CD4-positive, alpha-beta T cell (primary cell): ENCODE measurements around the gene PNKD. TPM values are rescaled to one million over a fixed set of nuclear protein-coding genes. Genes with fewer than 3 reads are reported as not detected.

ENCODE experiments used
- ATAC-seq: fragments of 200-7000 bp; cut with Tn5 transposase; one replicate; pipeline ENCODE4 v1.10.0; 2022; ENCODE audit warnings: mild to moderate bottlenecking; ENCODE audit not compliant: poor library complexity
- CTCF ChIA-PET: fragments of 350-600 bp; sonication (Branson Sonifier 250); formaldehyde crosslinking; loops from one replicate; lab custom pipeline; 2021; ENCODE audit warnings: antibody characterized with exemption, inconsistent platforms; lab: Charles Lee
- POLR2A ChIA-PET: fragments of 350-600 bp; sonication (Branson Sonifier 250); formaldehyde crosslinking; loops from one replicate; lab custom pipeline; 2021; ENCODE audit warnings: antibody characterized with exemption, inconsistent platforms; lab: Charles Lee
- DNase-seq, 14 experiments: peaks; one replicate each; pipeline ENCODE4 v3.0.0-alpha.2; 2013 to 2020; ENCODE audit warnings: mixed read lengths in 2 of 14
- H3K27ac ChIP-seq, 2 donors: one replicate each; pipeline versions ENCODE4 v1.5.1 to v1.7.0; 2013; ENCODE audit warnings: low read length in 2 of 2, low read depth in 1 of 2, mild to moderate bottlenecking in 1 of 2
- H3K27me3 ChIP-seq, 2 experiments: 1 replicate in 1 of 2; 2 replicates in 1 of 2; pipeline versions ENCODE4 v1.6.1 to v1.7.0; 2013; ENCODE audit warnings: low read length in 2 of 2, control low read depth in 1 of 2, mild to moderate bottlenecking in 1 of 2, moderate library complexity in 1 of 2; ENCODE audit not compliant: insufficient read depth in 2 of 2, control insufficient read depth in 1 of 2
- H3K36me3 ChIP-seq: one replicate; pipeline ENCODE4 v1.6.1; 2013; ENCODE audit warnings: low read length, control low read depth; ENCODE audit not compliant: insufficient read depth
- H3K4me1 ChIP-seq: one replicate; pipeline ENCODE4 v1.6.1; 2013; ENCODE audit warnings: low read length, control low read depth; ENCODE audit not compliant: insufficient read depth
- H3K4me3 ChIP-seq: one replicate; pipeline ENCODE4 v1.5.1; 2013; ENCODE audit warnings: mild to moderate bottlenecking, low read length, moderate library complexity
- H3K9me3 ChIP-seq, 2 experiments: 1 replicate in 1 of 2; 2 replicates in 1 of 2; pipeline versions ENCODE4 v1.6.1 to v1.7.0; 2013; ENCODE audit warnings: low read length in 2 of 2, mild to moderate bottlenecking in 2 of 2, control low read depth in 1 of 2, moderate library complexity in 1 of 2; ENCODE audit not compliant: control insufficient read depth in 1 of 2, insufficient read depth in 1 of 2
- H3K27ac Mint-ChIP-seq: one replicate; pipeline ENCODE4 v1.8.0; 2020; ENCODE audit warnings: mixed read lengths
- H3K27me3 Mint-ChIP-seq: one replicate; pipeline ENCODE4 v1.8.0; 2021; ENCODE audit warnings: mixed read lengths
- H3K36me3 Mint-ChIP-seq: one replicate; pipeline ENCODE4 v1.8.0; 2021; ENCODE audit warnings: low read depth, mixed read lengths
- H3K4me1 Mint-ChIP-seq: one replicate; pipeline ENCODE4 v1.8.0; 2021; ENCODE audit warnings: low read depth, mixed read lengths
- H3K4me3 Mint-ChIP-seq: one replicate; pipeline ENCODE4 v1.8.0; 2020; ENCODE audit warnings: mild to moderate bottlenecking, mixed read lengths
- H3K9me3 Mint-ChIP-seq: one replicate; pipeline ENCODE4 v1.8.0; 2020; ENCODE audit warnings: mixed read lengths
- intact Hi-C, 2 experiments: fragments of 100-400 bp; cut with DNase I in 1 of 2; cut with micrococcal nuclease in 1 of 2; formaldehyde crosslinking; loops; one replicate each; pipeline versions ENCODE4 v1.15.1 to v1.9.0; 2023 to 2025; cut with DNase I, micrococcal nuclease
- total RNA-seq, 174 experiments: library from RNA in 2 of 174; stranded (reverse) in 2 of 174; gene quantifications; one replicate each; pipeline ENCODE4 v1.2.3 and lab custom pipeline; 2021 to 2026
- TF ChIP-seq, protein P1 (sequence below): fragments of 200-600 bp; IDR thresholded peaks from one replicate; pipeline ENCODE4 v1.8.0; 2022; ENCODE audit warnings: antibody characterized with exemption, mild to moderate bottlenecking

The PNKD gene
- total RNA-seq, 2 experiments from 2014 or later, result 9.2 to 10.6 TPM

DNA sequence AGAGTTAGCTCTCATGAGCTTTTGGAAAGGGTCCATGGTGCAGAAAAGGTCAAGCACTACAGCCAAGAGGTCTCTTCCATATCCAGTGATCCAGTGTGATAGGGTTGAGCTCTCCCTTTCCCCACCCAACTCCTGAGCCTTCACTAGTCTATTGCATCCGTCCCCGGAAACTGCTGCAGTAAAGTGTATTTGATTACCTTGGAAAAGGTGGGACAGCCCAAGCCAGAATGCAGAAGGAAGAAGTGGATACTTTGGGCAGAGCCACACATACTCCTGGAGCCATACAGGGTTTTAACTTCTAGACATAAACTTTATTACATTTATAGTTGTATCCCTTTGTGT, 3.6 kb downstream of the PNKD start:
- Histone ChIP-seq H3K36me3 (peaks cover 60% of the 10 kb centered on the region), H3K27ac (no peak overlapping the region), H3K27me3 (no peaks in the 10 kb centered on the region), H3K4me3 (no peak overlapping the region), H3K9me3 (no peaks in the 10 kb centered on the region), H3K4me1 (peaks cover 38% of the 10 kb centered on the region)
- peaks cover 49% of the 10 kb centered on the region for H3K4me1 Mint-ChIP-seq
- H3K9me3 Mint-ChIP-seq, result no peaks in the 10 kb centered on the region
- H3K36me3 Mint-ChIP-seq, result peaks cover 74% of the 10 kb centered on the region
- no peaks in the 10 kb centered on the region for H3K27me3 Mint-ChIP-seq
- POLR2A ChIA-PET, result interaction anchor here (0.7 to 8.0 kb wide), 5 partner anchors 14 to 292 kb away, joined by 3 to 221 read pairs (median 3); partner anchors contain the start of genes CATIP and TMBIM1
- TF ChIP-seq, protein P1, sequence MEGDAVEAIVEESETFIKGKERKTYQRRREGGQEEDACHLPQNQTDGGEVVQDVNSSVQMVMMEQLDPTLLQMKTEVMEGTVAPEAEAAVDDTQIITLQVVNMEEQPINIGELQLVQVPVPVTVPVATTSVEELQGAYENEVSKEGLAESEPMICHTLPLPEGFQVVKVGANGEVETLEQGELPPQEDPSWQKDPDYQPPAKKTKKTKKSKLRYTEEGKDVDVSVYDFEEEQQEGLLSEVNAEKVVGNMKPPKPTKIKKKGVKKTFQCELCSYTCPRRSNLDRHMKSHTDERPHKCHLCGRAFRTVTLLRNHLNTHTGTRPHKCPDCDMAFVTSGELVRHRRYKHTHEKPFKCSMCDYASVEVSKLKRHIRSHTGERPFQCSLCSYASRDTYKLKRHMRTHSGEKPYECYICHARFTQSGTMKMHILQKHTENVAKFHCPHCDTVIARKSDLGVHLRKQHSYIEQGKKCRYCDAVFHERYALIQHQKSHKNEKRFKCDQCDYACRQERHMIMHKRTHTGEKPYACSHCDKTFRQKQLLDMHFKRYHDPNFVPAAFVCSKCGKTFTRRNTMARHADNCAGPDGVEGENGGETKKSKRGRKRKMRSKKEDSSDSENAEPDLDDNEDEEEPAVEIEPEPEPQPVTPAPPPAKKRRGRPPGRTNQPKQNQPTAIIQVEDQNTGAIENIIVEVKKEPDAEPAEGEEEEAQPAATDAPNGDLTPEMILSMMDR, result no peak
- DNase-seq (no peak), ATAC-seq (no peak)
- intact Hi-C loops, result loop anchor here in 1 of 2 experiments (2.0 to 5.0 kb wide), 2 partner anchors 193 to 383 kb away; partner anchors contain the start of genes BCS1L and ZNF142
- H3K27ac Mint-ChIP-seq, result peak overlapping the region; percentile 67
- peak overlapping the region; percentile 58 for H3K4me3 Mint-ChIP-seq
- CTCF ChIA-PET, result interaction anchor here (2.5 to 6.5 kb wide), 4 partner anchors 12 to 122 kb away, joined by 8 to 68 read pairs (median 26); partner anchors contain the start of genes CATIP and TMBIM1

DNA sequence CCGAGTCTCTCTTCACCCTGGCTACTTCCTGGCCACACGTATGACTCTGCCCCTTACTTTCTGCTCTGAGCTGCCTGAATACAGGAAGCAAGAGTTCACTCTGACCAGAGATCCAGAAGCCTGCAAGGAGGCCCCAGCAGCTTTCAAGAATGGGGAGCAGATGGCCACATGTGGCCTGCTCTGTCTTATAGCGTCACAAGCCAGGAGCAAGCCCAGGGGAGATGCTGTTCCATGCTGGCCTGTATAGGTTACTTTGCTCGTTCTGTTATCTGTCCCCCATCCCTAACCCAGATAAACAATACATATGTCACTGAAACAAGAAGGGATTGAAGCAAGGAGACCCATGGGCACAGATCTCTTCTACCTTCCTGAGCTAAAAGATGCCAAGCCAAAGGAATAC, 4.3 kb downstream of the PNKD start:
- Mint-ChIP-seq H3K27ac (peak overlapping the region; percentile 67), H3K9me3 (no peaks in the 10 kb centered on the region), H3K4me1 (peaks cover 48% of the 10 kb centered on the region), H3K27me3 (no peaks in the 10 kb centered on the region), H3K4me3 (no peak overlapping the region), H3K36me3 (peaks cover 76% of the 10 kb centered on the region)
- TF ChIP-seq, protein P1, result no peak
- intact Hi-C loops, result loop anchor here in 1 of 2 experiments (5.0 kb wide), 1 partner anchor 383 kb away; the partner anchor contains the start of genes BCS1L and ZNF142
- DNase-seq (no peak), ATAC-seq (no peak)
- Histone ChIP-seq H3K9me3 (no peaks in the 10 kb centered on the region), H3K4me3 (no peak overlapping the region), H3K36me3 (peaks cover 67% of the 10 kb centered on the region), H3K27ac (peak overlapping the region in 1 of 2 donors; percentile 16), H3K4me1 (peaks cover 38% of the 10 kb centered on the region), H3K27me3 (no peaks in the 10 kb centered on the region)
- POLR2A ChIA-PET, result interaction anchor here (1.3 to 8.0 kb wide), 2 partner anchors 14 to 45 kb away, joined by 3 to 221 read pairs; partner anchors contain the start of gene TMBIM1
- CTCF ChIA-PET, result interaction anchor here (0.8 to 6.5 kb wide), 5 partner anchors 12 to 573 kb away, joined by 3 to 68 read pairs (median 8); partner anchors contain the start of genes CATIP and TMBIM1

GRCh38 chr2:218275371-218276072, 5.2 kb downstream of the PNKD start:
- ChIA-PET POLR2A (interaction anchor here (0.7 to 8.0 kb wide), 5 partner anchors 13 to 130 kb away, joined by 3 to 221 read pairs (median 3); partner anchors contain the start of genes CATIP and TMBIM1), CTCF (interaction anchor here (0.8 to 6.5 kb wide), 5 partner anchors 11 to 572 kb away, joined by 3 to 68 read pairs (median 8); partner anchors contain the start of gene TMBIM1)
- no peaks in the 10 kb centered on the region for H3K27me3 Mint-ChIP-seq
- H3K4me1 ChIP-seq, result peaks cover 40% of the 10 kb centered on the region
- intact Hi-C loops, result loop anchor here in 1 of 2 experiments (1.0 kb wide), 1 partner anchor 10 kb away; no protein-coding TSS in a partner anchor
- ATAC-seq (no peak), DNase-seq (peak in 1 of 14 experiments; percentile 23)
- H3K4me3 ChIP-seq, result no peak overlapping the region
- peak overlapping the region; percentile 67 for H3K27ac Mint-ChIP-seq
- H3K27ac ChIP-seq, result peak overlapping the region; percentile 16 to 22
- no peak overlapping the region for H3K4me3 Mint-ChIP-seq
- H3K9me3 Mint-ChIP-seq, result no peaks in the 10 kb centered on the region
- H3K4me1 Mint-ChIP-seq, result peaks cover 49% of the 10 kb centered on the region
- peaks cover 76% of the 10 kb centered on the region for H3K36me3 Mint-ChIP-seq
- TF ChIP-seq, protein P1, result no peak
- peaks cover 76% of the 10 kb centered on the region for H3K36me3 ChIP-seq
- no peaks in the 10 kb centered on the region for H3K27me3 ChIP-seq
- H3K9me3 ChIP-seq, result no peaks in the 10 kb centered on the region
